ENCODE results near the gene AVEN. TPM values are rescaled to one million over a fixed set of nuclear protein-coding genes. Genes with fewer than 3 reads are reported as not detected.

Gene AVEN
- total and polyA plus RNA-seq, 9 of the 15 experiments (the other 6 are each of a cell fraction or from before 2014, with no cell fraction given): 1.5 to 6.4 (median 4.7) TPM

- no peaks in the 10 kb centered on the region for H3K79me2 ChIP-seq (ENCODE audit: control insufficient read depth, insufficient read depth, low read length)
- TF ChIP-seq HOMEZ (CRISPR knock-in tag; IDR thresholded peaks at IDR 0.05): no peak
- no peak for TF ChIP-seq C11orf30 (IDR thresholded peaks at IDR 0.05; ENCODE audit: low read depth)
- TF ChIP-seq ZNF121 (CRISPR knock-in tag; conservative IDR thresholded peaks at IDR 0.05): no peak
- TF ChIP-seq HEY1 (CRISPR knock-in tag; IDR thresholded peaks at IDR 0.05; ENCODE audit: borderline replicate concordance): no peak
- no peak for TF ChIP-seq RBBP5 (IDR thresholded peaks at IDR 0.05; ENCODE audit: borderline replicate concordance, insufficient read depth, low read length, poor library complexity, severe bottlenecking)
- no peak for TF ChIP-seq BACH1 (tag; IDR thresholded peaks at IDR 0.05)
- no peak for TF ChIP-seq ZNF431 (CRISPR knock-in tag; IDR thresholded peaks at IDR 0.05)
- TF ChIP-seq GTF2B (IDR thresholded peaks at IDR 0.05; ENCODE audit: extremely low read depth, insufficient read length): no peak
- TF ChIP-seq RERE (CRISPR knock-in tag; IDR thresholded peaks at IDR 0.05; ENCODE audit: borderline replicate concordance): no peak
- TF ChIP-seq ZSCAN29 (IDR thresholded peaks at IDR 0.05): no peak
- TF ChIP-seq SMARCA4 (IDR thresholded peaks at IDR 0.05): no peak
- no peak for TF ChIP-seq MED1 (CRISPR knock-in tag; IDR thresholded peaks at IDR 0.05; ENCODE audit: borderline replicate concordance)
- no peak for TF ChIP-seq SMARCA5 (IDR thresholded peaks at IDR 0.05)
- TF ChIP-seq ZNF124 (CRISPR knock-in tag; IDR thresholded peaks at IDR 0.05): no peak
- no peak for TF ChIP-seq SLC30A9 (CRISPR knock-in tag; IDR thresholded peaks at IDR 0.05)
- ChIA-PET POLR2A (no interaction called here), CTCF (ENCODE audit: low intra/inter-chr PET ratio) (no interaction called here)
- no peak for FAIRE-seq
- 8% methylated on average over 1 of the region's 1 CpG for WGBS (ENCODE audit: insufficient coverage, low coverage, missing lambda C conversion rate)
- H2AFZ ChIP-seq (ENCODE audit: low read depth, low read length): no peak overlapping the region
- H3K4me1 ChIP-seq (replicated peaks in 1 of 2; ENCODE audit: control insufficient read depth in 2 of 2, insufficient read depth in 2 of 2, low read length in 2 of 2): no peaks in the 10 kb centered on the region
- H3K27ac ChIP-seq (ENCODE audit: extremely low read depth, low read depth, low read length): no peak overlapping the region
- no peaks in the 10 kb centered on the region for H4K20me1 ChIP-seq (replicated peaks; ENCODE audit: control insufficient read depth, insufficient read depth, low read length)
- no peak overlapping the region for H3K9ac ChIP-seq (ENCODE audit: insufficient read depth in 1 of 2, low read depth in 2 of 2, low read length in 2 of 2)
- BruUV-seq (replicated peaks): no TSS peak
- DNase-seq (ENCODE audit: extremely low read depth in 1 of 4, low spot score in 3 of 4): no peak
- no peak for ATAC-seq
- H3K4me2 ChIP-seq (ENCODE audit: insufficient read depth, low read length): no peak overlapping the region
- in situ Hi-C loops (cut with MboI): no loop called here
- H3K27me3 ChIP-seq (ENCODE audit: control insufficient read depth in 2 of 2, insufficient read depth in 2 of 2, low read length in 2 of 2): peaks cover 0 to 2% of the 10 kb centered on the region in 2 experiments; a peak in 1 of 5 replicates
- intact Hi-C loops (cut with micrococcal nuclease): no loop called here
- H3K4me3 ChIP-seq: no peak overlapping the region
- H3K9me1 ChIP-seq (ENCODE audit: control insufficient read depth, insufficient read depth, low read length): no peaks in the 10 kb centered on the region
- H3K9me3 ChIP-seq (replicated peaks; ENCODE audit: control insufficient read depth, insufficient read depth, low read depth, low read length): no peaks in the 10 kb centered on the region
- no peaks in the 10 kb centered on the region for H3K36me3 ChIP-seq (ENCODE audit: control insufficient read depth, insufficient read depth, low read length)
These were observed 15.1 kb downstream of the AVEN start for GRCh38 chr15:34023907-34024306.
